Colonic mucosa (tissue), 4 donors: ENCODE measurements around the gene TSPAN16. TPM values are rescaled to one million over a fixed set of nuclear protein-coding genes. Genes with fewer than 3 reads are reported as not detected.

Source experiments
- DNase-seq: peaks from one replicate; pipeline ENCODE4 v3.0.0-alpha.2; 2020
- H3K27ac ChIP-seq: fragments of 200-600 bp; one replicate; pipeline ENCODE4 v1.8.0; 2021
- H3K27me3 ChIP-seq: fragments of 200-600 bp; one replicate; pipeline ENCODE4 v1.8.0; 2021
- H3K36me3 ChIP-seq: fragments of 200-600 bp; one replicate; pipeline ENCODE4 v1.8.0; 2021
- H3K4me1 ChIP-seq: fragments of 200-600 bp; one replicate; pipeline ENCODE4 v1.8.0; 2021; ENCODE audit warnings: mild to moderate bottlenecking
- H3K4me3 ChIP-seq: fragments of 200-600 bp; one replicate; pipeline ENCODE4 v1.8.0; 2021
- H3K9ac ChIP-seq, 2 donors: one replicate each; pipeline ENCODE4 v1.7.0; 2013; ENCODE audit warnings: control low read depth in 2 of 2, low read depth in 2 of 2, low read length in 2 of 2
- H3K9me3 ChIP-seq: fragments of 200-600 bp; one replicate; pipeline ENCODE4 v1.8.0; 2021
- CTCF ChIP-seq: fragments of 200-600 bp; IDR thresholded peaks from one replicate; pipeline ENCODE4 v1.8.0; 2022; ENCODE audit warnings: antibody characterized with exemption, mild to moderate bottlenecking
- intact Hi-C: fragments of 100-400 bp; cut with DNase I; formaldehyde crosslinking; loops from one replicate; pipeline ENCODE4 v1.14.1; 2022
- total RNA-seq, 2 donors: library from RNA; stranded (reverse); fragmentation: NEBNext Ultra II Directional in 1 of 2; extraction: Animal tissue kit (Norgen Biotek cat#: 25700) in 1 of 2; gene quantifications; one replicate each; pipeline ENCODE4 v1.2.1, GENCODE V29; 2021
- donor health status: healthy.
- donor health status: DM: no; HTN: no; CAD: no.
- donor health status: DM: no; HTN: no; CAD: no.

The TSPAN16 gene
- total RNA-seq, 2 donors from 2014 or later, result not detected

- DNase-seq, result no peak
- Histone ChIP-seq H3K9ac (no peak overlapping the region), H3K27me3 (no peaks in the 10 kb centered on the region), H3K4me3 (no peak overlapping the region), H3K9me3 (no peaks in the 10 kb centered on the region), H3K27ac (no peak overlapping the region), H3K36me3 (no peaks in the 10 kb centered on the region), H3K4me1 (no peaks in the 10 kb centered on the region)
- intact Hi-C loops, result no loop called here
- TF ChIP-seq CTCF, result no peak
Observed at GRCh38 chr19:11295180-11295579, 780 bp upstream of the TSPAN16 start.

- no peaks in the 10 kb centered on the region for H3K27me3 ChIP-seq
- no peak overlapping the region for H3K27ac ChIP-seq
- no peaks in the 10 kb centered on the region for H3K36me3 ChIP-seq
- H3K9ac ChIP-seq, result no peak overlapping the region
- H3K9me3 ChIP-seq, result no peaks in the 10 kb centered on the region
- no peak for DNase-seq
- intact Hi-C loops, result no loop called here
- no peaks in the 10 kb centered on the region for H3K4me1 ChIP-seq
- H3K4me3 ChIP-seq, result no peak overlapping the region
- no peak for TF ChIP-seq CTCF
Observed at GRCh38 chr19:11296264-11296663, 304 bp downstream of the TSPAN16 start.

DNA sequence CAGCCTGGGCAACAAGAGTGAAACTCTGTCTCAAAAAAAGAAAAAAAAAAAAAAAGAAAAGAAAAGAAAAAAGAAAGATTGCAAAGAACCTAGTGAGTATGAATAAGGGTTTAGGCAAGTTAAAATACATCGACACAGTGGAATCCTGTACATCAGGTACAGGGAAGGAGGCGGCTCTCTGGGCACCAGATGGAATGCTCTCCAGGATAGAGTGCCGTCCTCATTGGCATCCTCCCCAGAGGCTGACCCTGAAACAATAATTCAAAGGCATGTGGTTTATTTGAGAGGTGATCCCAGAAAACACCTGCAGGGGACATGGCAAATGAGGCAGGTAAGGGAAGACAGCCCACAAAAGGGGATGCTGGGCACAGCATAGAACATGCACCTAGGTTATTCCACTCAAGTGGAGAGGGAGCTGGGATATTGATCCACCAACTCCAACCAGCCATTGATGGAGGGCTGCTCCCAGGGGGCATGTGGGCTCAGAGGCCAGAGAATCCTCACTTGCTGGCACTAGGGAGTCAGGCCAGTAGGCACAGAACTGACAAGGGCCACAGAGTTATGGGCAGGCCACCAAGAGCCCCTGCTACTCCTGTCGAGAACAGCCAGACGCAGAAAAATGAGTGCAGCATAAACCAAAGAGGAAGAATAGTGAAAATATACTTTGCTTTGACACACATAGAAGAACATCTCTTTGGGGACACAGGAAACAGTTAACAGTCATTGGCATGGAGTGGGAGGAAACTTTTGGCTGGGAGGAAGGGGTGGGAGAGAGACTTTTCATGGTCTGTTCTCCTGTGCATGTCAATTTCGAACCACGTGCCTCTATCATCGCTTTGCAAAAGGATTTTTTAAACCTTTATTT is 4.2 kb downstream of the TSPAN16 start:
- H3K27ac ChIP-seq, result no peak overlapping the region
- no peak for TF ChIP-seq CTCF
- DNase-seq, result no peak
- intact Hi-C loops, result no loop called here
- H3K4me1 ChIP-seq, result no peaks in the 10 kb centered on the region
- no peaks in the 10 kb centered on the region for H3K27me3 ChIP-seq
- no peak overlapping the region for H3K9ac ChIP-seq
- no peaks in the 10 kb centered on the region for H3K36me3 ChIP-seq
- H3K9me3 ChIP-seq, result no peaks in the 10 kb centered on the region
- no peak overlapping the region for H3K4me3 ChIP-seq

DNA sequence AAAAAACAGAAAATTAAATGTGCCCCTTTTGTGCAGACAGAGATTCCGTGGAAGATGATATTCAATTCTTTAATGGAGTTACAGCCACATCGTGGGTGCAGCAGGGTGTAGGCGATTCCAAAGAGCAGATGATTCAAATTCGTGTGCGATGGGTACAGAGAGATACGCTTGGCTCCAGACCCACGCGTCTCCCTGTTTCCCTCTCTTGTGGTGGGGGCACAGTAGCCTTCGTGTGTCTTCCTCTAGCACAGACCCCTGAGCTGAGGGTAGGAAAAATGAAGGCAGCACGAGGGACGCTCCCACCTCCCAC is 4.8 kb downstream of the TSPAN16 start:
- H3K27me3 ChIP-seq, result no peaks in the 10 kb centered on the region
- no peaks in the 10 kb centered on the region for H3K4me1 ChIP-seq
- DNase-seq, result no peak
- H3K36me3 ChIP-seq, result no peaks in the 10 kb centered on the region
- no peak overlapping the region for H3K27ac ChIP-seq
- intact Hi-C loops, result no loop called here
- no peak overlapping the region for H3K9ac ChIP-seq
- H3K9me3 ChIP-seq, result no peaks in the 10 kb centered on the region
- H3K4me3 ChIP-seq, result no peak overlapping the region
- no peak for TF ChIP-seq CTCF

- Histone ChIP-seq H3K27ac (no peak overlapping the region), H3K4me3 (no peak overlapping the region), H3K36me3 (no peaks in the 10 kb centered on the region), H3K4me1 (no peaks in the 10 kb centered on the region), H3K9me3 (no peaks in the 10 kb centered on the region), H3K27me3 (no peaks in the 10 kb centered on the region), H3K9ac (no peak overlapping the region)
- no peak for DNase-seq
- no peak for TF ChIP-seq CTCF
- intact Hi-C loops, result no loop called here
Observed at GRCh38 chr19:11304936-11305335, 9.0 kb downstream of the TSPAN16 start.
